GM18870 (cell line): ENCODE measurements around the gene PLEKHH2.
"Not testable (repeated sequence)": the region's sequence is repeated elsewhere in the genome, so short reads cannot be mapped to it uniquely, and the experiment has no call there.

Experiments used
- ATAC-seq: cut with Tn5 transposase; IDR thresholded peaks from one replicate; pipeline ENCODE4 v1.9.1; 2021; ENCODE audit warnings: moderate library complexity; ENCODE audit not compliant: unreplicated experiment

PLEKHH2 gene

DNA sequence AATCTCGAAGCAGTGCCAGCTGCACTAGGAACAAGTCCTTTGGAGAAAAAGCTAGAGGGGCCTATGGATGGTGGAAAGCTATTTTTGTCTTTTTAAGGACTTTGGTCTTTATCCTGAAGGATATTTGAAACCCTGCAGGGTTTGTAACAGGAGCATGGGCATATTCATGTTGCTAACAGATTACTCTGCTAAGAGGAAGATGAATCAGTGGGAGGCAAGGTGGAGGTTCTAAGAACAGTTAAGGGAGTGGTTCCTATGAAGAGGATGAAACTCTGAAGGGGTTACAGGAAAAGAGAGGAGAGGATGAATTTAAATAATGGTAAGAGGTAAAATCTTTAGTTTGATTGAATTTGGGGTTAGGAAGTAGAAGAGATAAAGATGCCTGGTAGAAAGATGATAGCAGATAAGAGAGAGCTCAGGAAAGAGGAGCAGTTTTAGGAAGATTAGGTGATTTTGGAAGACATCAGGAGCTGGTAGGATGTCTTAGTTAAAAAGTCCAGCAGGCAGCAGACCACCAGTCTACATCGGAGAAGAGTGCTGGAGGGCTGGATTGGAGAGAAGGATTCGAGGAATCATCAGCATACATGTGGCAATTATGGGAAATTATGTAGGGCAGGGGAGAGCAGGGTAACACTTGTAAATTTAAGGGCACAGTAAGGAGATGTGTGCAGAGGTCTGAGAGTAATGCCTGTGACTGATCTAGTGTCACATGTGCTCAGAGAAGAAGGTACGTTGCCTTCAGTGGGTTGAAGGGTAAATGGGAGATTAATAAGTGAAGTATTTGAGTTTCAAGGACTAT lies 78.4 kb downstream of the PLEKHH2 start:
- no peak for ATAC-seq

DNA sequence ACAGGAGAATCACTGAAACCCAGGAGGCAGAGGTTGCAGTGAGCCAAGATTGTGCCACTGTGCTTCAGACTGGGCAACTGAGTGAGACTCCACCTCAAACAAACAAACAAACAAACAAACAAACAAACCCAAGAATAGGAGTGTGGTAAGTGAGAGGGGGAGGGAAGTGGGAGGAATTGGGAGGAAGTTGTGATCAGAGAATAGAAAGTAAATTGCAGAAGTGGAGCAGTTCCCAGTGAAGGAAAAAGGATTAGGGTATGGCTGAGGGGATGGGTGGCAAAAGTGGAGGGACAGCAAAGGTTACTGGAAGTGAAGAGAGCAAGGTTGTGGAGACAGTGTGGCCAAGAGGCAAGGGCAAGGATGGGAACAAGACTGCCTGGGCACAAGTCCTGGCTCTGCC lies 80.3 kb downstream of the PLEKHH2 start:
- no peak for ATAC-seq

DNA sequence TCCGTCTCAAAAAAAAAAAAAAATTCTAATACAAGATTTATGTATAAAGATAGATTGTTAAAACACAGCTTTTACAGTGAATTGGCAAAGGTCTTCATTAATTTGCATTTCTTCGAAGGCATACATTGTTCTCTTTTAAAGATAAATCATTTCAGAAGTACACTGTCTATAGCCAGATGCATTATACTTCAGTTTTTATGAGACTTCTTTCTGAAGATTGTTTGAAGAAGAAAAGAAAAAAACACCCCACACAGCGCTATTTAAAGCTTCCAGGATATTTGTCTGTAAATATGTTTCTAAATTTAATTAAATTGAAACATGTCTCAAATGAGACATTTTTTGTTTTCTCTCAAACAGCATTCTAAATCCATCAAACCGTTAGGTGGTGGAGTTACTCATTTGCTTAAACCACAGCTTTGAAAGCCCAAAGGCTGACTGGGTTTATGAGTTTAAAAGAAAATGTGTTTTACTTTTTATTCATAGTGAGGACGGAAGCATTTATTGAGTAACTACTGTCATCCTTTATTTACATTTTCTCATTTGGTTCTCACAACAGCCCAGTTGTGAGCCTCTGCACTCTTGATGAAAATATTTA lies 81.6 kb downstream of the PLEKHH2 start:
- peak; percentile 72 for ATAC-seq

DNA sequence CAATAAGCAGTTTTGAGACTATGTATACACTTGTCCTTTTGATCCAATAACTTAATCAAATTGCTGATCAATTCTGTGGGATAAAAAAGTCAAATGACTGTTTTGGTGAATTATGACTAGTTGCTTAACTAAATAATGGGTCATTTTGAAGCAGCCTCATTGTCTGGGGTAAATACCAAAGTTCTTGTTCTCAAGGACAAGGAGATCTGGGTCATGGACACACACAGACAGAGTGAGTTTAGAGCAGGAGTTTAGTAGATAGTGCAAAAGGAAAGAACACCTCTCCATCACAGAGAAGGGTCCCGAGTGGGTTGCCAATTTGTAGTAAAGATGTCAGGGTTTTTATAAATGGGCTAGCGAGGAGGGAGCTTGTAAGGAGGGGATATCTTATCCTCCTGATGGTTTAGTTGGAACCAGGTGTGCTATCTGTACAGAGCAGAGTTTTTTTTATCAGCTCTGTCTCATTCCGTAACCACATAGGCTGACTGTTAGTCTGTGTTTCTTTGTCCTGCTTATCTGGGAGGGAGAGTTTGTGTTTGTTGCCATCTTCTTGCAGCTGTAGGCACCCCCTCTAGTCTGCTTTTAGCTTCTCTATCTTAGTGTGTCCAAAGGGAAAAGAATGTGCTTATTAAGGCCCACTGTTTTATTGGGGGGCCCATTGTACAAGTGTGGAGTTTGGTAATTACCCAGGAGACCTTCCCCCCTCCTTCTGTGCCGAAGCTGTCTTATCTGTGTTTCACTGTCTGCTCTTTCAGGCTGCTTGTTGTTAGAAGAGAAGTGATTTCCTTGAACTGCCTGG lies 87.9 kb downstream of the PLEKHH2 start:
- no peak for ATAC-seq

DNA sequence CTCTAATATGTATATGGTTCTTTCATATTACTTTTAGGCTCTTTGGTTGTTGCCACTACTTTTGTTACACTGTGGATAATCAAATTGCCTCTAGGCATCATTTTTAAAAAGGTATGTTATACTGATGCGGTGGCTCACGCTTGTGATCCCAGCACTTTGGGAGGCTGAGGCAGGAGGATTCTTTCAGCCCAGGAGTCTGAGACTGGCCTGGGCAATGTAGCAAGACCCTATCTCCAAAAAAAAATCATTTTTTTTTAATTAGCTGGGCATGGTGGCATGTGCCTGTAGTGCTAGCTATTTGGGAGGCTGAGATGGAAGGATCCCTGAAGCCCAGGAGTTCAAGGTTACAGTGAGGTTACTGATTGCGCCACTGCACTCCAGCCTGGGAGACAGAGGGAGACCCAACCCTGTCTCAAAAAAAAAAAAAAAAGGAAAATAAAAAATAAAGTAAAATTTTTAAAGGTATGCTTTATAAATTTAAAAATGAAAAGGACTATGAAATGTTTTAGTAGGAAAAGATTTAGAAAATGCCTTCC lies 88.7 kb downstream of the PLEKHH2 start:
- no peak for ATAC-seq

DNA sequence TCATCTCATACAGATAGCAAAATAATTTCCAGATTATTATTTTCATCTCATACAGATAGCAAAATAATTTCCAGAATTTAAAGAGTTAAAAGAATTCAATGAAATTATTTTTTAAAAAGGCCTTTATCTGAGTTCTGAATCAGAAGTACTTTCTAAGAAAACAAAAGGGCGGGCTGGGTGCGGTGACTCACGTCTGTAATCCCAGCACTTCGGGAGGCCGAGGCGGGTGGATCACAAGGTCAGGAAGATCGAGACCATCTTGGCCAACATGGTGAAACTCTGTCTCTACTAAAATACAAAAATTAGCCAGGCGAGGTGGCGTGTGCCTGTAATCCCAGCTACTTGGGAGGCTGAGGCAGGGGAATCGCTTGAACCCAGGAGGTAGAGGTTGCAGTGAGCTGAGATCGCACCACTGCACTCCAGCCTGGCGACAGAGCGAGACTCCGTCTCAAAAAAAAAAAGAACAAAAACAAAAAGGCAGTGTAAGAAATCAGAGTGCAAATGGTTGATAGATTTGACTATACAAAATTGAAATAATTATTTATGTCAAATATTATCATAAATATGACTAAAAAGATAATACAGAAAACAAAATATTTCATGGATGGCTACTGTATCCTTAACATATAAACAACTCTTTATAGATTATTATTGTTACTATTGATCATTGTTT lies 90.0 kb downstream of the PLEKHH2 start:
- not testable (repeated sequence) for ATAC-seq

DNA sequence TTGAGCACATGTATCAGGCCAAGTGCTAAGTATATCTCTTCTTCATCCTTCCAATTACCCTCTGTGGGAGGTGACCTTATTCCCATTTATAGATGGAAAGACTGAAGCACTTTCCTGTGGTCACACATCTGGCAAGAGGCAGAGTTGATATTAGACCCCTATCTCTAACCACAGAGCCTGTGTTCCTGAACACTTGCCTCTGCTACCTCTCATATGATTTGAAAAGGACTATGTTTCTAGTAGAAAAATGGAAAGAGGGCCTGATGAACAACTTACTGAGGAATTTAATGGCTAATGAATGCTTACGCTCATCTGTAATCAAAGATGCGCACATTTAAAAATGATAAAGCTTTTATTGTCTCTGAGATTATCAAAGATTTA lies 90.6 kb downstream of the PLEKHH2 start:
- no peak for ATAC-seq

DNA sequence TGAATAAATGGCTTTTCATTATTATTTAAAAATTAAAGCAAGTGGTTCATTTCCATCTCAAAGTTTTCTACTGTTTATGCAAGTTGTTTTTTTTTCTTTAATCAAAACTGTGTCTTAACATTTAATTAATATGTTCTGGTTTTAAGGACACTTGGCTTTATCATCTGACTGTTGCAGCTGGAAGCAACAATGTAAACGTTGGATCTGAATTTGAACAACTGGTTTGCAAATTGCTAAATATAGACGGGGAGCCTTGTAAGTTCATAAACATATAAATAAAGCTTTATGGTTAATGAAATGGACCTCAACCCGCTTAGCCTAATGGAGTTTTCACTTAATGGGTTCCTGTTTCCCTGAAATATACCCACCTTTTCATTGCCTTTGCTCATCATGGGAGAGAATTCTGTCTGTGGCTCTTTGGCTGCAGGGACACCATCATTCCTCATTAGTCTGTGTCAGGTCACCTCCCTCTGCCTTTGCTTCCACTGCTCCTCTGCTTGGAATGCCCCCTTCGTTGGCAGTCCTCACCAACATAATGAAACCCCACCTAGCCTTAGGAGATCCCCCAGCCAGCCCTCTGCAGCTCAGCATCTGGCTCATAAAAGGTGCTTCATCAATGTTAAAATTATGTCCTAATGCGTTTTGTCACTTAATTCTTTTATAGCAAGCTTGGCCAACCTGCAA lies 92.6 kb downstream of the PLEKHH2 start:
- ATAC-seq: no peak

DNA sequence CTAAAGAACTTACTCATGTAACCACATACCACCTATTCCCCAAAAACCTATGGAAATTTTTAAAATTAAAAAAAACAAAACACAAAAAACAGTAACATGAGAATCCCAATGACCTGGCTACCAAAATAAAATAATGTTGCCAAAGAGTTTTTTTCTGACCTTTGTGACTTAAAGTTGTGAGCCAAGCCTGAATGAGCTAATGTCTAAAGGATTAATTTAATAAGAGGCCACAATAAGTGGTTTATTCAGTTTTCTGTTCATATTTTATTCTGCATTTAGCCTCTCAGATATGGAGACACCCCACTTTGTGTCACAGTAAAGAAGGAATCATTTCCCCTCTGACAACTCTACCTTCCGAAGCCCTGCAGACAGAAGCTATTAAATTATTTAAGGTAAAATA lies 94.2 kb downstream of the PLEKHH2 start:
- no peak for ATAC-seq

DNA sequence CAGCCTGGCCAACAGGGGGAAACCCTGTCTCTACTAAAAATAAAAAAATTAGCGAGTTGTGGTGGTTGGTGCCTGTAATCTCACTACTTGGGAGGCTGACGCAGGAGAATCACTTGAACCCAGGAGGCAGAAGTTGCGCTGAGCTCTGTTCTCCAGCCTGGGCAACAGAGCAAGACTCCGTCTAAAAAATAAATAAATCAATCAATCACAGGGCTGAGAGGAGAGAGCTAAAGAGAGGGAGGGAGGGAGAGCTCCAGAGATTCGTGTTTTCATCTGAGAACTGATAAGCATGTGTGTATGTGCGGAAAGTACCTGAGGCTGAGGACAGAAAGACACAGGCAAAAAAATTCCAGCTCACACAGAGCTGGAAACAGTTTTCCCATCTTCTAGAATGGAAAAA lies 99.6 kb downstream of the PLEKHH2 start:
- ATAC-seq: no peak

DNA sequence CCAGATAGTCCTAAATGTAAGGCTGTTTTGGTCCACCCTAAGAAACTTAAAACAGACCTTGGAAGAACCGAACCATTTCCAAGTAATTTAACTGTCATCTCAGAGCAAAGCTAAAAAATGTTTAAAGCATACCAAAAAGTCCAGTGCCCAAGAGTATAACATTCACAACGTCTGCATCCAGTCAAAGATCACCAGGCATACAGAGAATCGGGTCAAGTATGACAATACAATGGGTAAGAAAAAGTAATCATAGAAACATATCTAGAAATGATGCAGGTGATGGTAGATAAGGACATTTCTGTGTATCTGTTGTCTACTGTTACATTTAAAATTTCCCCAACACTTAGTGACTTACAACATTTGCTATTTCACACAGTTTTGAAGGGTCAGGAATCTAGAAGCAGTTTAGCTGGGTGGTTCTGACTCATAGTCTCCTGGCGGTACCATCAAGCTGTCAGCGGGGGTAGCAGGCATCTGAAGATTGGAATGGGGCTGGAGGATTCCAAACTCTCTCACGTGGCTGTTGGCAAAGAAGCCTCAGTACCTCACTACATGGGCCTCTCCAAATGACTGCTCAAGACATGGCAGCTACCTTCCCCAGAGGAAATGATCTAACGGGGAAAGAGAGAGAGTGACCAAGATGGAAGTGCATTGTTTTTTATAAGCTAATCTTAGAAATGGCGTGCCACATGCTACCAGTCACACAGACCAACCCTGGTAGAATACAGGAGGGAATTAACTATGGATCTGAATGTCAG lies 100.2 kb downstream of the PLEKHH2 start:
- ATAC-seq: no peak

DNA sequence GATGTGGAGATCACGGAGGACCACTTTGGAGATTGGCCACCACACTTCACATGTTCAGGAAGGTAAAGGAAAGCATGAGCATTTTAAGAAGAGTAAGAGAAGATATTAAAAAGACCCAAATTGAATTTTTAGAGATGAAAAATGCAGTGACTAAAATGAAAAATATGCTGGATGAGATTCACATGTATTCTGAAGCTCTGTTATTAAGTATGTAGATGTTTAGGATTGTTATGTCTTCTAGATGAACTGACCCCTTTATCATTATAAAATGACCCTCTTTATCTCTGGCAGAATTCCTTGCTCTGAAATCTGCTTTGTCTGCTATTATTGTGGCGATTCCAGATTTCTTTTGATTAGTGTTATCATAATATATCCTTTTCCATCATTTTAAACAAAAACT lies 100.8 kb downstream of the PLEKHH2 start:
- no peak for ATAC-seq

DNA sequence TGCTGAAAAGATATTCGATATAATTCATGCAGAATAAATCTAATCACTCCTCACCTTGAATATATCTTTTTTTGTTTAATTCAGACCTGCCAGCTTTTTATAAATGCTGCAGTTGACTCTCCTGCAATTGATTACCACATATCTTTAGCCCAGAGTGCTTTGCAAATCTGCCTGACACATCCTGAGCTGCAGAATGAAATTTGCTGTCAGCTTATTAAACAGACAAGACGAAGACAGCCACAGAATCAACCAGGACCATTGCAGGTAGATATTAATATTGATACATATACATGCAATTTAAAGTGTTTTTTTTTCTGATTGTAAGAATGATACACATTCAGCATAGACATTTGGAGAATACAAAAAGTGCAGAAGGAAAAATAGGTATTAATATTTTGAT lies 101.2 kb downstream of the PLEKHH2 start:
- ATAC-seq: no peak

DNA sequence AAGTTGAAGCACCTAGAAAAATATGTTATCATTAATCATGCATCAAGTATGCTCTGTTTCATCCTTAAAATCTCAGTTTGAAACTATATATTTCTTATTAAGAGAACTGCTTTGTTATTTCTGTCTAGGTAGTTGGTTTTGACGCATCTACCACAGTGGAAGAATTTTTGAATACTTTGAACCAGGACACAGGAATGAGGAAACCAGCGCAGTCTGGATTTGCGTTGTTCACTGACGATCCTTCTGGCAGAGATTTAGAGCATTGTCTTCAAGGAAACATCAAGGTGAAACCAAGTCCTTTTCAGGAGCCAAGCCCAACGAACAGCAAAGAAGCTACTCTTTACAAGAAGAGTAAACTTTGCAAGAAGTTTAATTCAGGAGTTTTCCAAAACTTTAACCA lies 106.6 kb downstream of the PLEKHH2 start:
- ATAC-seq: no peak

DNA sequence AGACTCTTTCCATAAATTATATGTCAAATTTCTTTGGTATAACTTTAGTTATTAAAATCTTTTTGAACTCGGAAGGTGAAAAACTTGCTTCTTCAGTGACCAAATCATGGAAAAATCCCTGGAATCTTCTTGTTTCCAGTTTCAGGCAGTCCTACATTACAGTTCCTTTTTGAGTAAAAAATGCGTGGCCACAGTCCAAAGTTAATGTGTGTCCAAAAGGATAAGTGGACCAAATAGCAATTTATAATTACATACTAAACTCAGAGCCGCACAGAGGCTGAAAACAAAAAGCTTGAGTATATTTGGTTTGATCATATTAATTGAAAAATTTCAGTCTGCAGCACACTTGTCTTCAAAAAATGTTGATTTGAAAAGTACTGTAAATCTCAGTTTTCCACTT lies 108.4 kb downstream of the PLEKHH2 start:
- no peak for ATAC-seq

DNA sequence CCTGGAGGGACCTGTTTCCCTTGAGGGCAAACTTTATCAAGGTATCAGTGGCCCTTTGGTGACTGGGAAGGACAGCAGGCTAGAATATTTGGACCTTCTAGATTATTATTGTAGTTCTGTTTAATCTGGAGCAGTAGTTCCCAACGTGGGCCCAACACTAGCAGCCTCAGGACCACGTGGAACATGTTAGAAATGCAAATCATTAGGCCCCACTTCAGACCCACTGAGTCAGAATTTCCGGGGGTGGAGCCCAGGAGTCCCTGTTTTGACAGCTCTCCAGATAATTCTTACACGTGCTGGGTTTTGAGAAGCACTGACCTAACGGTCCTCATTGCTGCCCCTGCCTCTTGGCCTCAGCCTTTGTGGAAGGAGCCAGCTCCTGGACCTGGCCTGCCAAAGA lies 111.3 kb downstream of the PLEKHH2 start:
- ATAC-seq: no peak

DNA sequence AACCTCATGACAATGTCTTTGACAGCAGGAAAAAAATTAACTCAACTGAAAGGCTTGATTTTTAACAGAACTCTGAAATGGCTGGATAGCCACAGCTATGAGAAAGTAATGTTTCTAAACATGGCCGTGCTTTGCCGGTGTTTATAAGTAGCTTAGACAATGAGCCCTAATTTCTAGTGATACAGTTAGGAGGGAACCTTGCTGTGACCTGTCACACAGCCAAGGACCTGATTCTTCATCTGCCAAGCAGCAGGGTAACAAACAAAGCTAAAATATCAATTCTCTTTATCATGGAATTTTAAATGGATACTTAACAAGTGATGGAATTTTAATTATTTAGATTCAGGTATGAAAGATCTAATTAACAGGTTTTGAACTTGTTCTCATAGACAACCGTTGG lies 112.5 kb downstream of the PLEKHH2 start:
- no peak for ATAC-seq

DNA sequence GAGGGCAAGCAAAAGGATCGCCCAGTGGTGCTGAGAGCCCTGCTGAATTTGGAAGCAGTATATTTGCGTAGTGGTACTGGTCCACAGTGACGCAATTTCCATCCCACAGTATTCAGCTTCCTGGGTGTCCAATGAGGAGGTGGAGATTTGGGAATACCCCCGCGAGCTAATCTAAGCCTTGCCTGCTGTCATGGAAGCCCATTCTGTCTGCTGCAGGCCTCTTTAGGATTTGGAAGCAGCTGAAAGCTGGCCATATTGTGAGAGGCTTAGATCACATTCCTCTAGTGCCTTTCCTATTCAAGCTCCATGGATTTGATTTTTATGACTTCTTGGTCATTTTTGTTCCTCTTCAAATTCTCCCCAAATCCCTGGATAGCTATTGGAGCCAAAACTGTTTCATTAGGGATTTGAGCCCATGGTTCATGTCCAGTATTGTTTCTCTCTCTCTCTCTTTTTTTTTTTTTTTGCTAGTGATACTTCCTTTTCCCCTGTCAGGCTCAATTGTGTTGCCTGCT lies 114.5 kb downstream of the PLEKHH2 start:
- no peak for ATAC-seq

DNA sequence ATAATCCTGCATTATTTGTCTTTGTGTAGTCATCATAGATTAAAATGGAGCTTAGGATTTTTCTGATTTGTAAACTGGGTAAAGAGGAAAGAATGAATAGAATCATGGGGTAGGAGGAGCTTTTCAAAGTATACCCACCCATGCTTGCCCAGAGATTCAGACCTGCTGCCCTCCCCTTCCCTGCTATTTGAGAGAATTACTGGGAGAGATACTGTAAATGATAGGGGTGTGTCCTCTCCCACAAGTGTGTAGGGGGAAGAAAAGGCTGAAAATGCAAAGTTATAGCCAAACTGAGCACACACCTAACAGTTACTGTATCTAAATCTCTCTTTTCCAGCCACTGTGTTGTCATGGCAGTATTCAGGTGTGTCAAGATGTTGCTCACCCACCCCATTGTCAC lies 115.2 kb downstream of the PLEKHH2 start:
- no peak for ATAC-seq

DNA sequence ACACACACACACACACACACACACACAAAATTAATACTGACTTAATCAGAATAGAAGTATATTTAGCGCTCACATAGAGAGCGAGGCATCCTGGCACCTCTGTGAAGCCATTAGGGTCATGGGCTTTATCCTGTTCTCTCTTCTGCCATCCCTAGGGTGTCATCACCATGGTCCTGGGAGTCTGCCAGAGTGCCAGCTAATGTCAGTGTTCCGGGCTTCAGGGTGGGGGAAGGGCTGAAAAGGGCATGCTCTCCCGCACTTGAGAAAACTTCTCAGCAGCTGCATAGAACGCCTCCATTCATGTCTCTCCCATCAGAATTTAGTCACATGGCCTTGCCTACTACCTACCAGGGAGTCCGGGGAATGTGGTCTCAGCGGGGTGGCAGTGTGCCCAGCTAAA lies 117.1 kb downstream of the PLEKHH2 start:
- ATAC-seq: no peak
